NCI-H2171 treated with DMSO at 0.1 percent for 48 hours (cell line): ENCODE data around the gene CD79B.
A peak's percentile ranks its signal among the peaks of the same experiment; 100 is the strongest.
"Not testable (repeated sequence)": the region's sequence is repeated elsewhere in the genome, so short reads cannot be mapped to it uniquely, and the experiment has no call there.

Experiments
- DNase-seq: peaks from one replicate; lab custom pipeline; 2025; lab: John Stamatoyannopoulos, UW

The CD79B gene

DNA sequence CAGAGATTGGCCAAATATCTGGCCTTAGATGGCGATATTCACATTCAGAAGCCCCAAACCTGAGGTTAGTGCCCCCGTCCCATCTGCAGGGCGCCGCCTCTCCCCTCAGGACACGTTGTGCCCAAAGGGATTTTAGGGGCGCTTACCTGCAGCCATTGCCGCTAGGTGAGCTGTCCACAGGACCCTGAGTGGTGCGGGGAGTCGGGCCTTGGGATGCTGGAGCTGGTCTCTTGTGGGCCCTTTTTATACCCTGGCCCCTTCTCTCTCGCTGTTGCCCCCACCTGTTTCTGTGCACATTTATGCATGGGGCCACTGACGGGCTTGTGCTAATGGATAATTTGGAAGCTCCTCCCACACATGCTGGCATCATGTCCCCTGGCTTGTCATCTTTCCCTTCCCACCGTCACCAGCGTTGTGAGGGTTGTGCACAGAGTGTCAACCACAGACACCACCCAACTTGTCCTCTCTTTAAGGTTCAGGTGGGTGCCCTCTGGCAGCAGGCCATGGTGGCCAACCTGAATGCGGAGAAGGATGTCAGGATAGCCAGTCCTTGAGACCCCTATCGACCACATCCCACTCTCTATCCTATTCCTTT lies 21.0 kb downstream of the CD79B start, which contains the start of gene CSHL1:
Gene CSHL1 (minus strand): TSS at position 218 of the 595 bp plus-strand sequence. CDS start 62 bp downstream, at position 156.
- no peak for DNase-seq

DNA sequence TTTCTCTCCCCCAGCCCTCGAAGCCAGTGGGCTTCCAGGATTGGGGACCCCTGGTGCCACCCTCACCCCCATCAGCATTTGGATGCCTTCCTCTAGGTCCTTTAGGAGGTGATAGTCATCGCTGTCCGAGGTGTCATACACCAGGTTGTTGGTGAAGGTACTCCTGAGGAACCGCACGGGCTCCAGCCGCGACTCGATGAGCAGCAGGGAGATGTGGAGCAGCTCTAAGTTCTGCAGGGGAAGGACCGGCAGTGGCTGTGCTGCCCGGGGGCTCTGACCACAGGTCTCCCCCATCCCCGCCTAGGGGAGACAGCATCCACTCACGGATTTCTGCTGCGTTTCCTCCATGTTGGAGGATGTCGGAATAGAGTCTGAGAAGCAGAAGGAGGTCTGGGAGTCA lies 22.0 kb downstream of the CD79B start:
- DNase-seq = no peak

GRCh38 chr17:63909586-63909985 lies 22.5 kb downstream of the CD79B start:
- not testable (repeated sequence) for DNase-seq

- not testable (repeated sequence) for DNase-seq
Measured at GRCh38 chr17:63907161-63907778, 24.9 kb downstream of the CD79B start.

DNA sequence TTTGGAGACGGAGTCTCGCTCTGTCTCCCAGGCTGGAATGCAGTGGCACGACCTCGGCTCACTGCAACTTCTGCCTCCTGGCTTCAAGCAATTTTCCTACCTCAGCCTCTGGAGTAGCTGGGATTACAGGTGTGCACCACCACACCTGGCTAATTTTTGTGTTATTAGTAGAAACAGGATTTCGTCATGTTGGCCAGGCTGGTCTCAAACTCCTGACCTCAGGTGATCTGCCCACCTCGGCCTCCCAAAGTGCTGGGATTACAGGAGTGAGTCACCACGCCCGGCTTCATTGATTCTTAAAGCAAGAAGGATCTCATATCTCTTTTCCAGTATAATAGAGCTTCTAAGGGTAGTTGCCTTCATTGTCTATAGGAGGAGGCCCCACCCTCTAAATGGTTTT lies 27.3 kb downstream of the CD79B start:
- not testable (repeated sequence) for DNase-seq

GRCh38 chr17:63903787-63904201 lies 28.3 kb downstream of the CD79B start:
- DNase-seq = peak; percentile 27

DNA sequence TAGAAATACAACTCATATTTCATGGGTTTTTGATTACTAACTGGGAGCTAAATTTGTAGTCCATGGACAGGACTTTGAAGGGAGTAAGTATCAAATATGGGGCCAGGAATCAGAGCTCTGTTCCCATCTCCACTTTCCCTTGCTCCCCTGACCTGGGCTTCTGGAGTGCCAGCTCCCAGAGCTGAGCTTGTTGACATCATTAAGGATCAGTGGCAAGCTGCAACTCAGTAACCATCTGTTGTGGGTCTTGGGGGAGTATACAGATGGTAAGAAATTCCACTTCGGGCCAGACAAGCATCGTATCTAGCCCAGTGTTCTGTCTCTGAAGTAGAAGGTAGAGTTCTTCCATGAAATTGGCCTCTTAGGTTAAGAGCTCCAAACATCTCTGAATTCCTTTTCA lies 30.2 kb downstream of the CD79B start:
- peak; percentile 85 for DNase-seq

DNA sequence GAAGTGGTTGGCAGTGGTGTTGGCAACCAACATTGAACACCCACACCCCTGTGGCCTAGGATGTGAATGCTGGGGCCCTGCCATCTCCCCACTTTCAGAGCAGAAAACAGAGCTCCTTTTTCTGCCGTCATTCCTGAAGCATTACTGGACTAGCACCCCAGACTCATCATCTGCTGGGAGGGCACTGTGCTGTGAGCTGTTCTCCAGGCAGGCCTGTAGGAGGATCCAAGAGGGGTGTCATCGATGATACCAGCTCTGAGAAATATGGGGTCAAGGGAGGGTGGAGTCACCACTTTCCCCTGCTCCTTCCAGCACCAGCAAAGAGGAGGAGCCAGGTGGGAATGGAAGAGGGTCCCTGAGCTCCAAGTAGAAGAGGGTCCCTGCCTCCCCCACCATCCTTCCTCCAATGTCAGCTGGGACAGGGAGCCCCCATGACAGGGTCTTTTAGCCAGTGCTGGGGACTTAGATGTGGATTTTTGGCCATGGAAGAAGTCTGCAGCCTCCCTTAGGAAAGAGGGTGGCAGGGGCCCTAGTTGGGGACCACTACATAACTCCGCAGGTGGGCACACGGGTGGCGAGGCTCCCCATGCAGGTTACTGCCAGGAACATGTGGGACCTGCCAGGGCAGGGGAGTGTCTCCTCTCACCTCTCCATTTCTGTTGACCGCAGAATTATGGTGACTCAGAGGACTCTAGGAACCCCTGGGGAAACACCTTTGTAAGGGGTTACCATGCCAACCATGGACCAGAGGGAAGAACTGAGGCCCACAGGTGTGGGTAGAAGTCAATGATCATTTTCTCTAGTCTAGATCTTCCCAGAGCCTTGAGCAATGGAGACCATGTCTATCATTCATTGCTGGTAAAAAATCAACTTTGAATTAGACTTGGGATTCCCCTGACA lies 33.0 kb downstream of the CD79B start:
- DNase-seq = not testable (repeated sequence)

GRCh38 chr17:63896524-63897354 lies 35.4 kb downstream of the CD79B start, which contains the start of gene CSH1:
TSS of gene CSH1 (minus strand) at chr17:63896574. CDS start at chr17:63896511, 63 bp downstream.
- DNase-seq = not testable (repeated sequence)

GRCh38 chr17:63894821-63895220 lies 37.3 kb downstream of the CD79B start:
- DNase-seq = not testable (repeated sequence)

- DNase-seq = not testable (repeated sequence)
Measured at GRCh38 chr17:63894021-63894420, 38.1 kb downstream of the CD79B start.

- not testable (repeated sequence) for DNase-seq
Measured at GRCh38 chr17:63892316-63893037, 39.7 kb downstream of the CD79B start.

DNA sequence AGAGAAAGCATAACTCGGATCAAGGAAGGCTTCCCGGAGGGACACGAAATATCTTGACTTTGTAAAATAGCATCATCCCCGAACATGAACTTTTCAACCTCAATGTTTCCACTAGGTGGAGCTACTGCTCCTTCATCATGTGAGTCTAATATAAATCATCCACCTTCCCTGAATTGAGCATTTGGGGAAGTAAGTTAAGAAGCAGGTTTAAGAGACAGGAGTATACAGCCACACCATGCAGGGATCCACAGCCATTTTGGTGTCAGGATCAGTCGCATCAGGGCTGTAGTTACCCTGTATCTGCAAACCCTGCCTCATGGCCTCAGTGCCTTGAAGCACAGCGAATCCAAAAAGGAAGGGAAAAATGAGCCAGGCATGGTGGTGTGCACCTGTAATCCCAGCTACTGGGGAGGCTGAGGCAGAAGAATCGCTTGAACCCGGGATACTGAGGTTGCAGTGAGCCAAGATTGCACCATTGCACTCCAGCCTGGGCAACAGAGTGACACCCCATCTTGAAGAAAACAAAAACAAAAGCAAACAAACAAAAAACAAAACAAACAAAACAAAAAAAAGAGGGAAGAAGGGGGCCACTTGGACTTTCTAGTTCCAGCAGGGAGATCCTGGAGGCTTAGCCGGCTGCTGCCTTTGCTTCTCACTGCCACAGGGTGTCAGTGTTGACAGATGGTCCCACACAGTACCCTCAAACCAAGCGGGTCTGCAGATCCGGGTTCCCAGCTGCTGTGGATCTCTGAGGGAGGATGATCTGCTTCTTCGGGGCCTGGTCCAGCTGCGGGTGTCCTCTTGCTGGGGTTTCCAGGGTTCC lies 42.9 kb downstream of the CD79B start:
- peak; percentile 56 for DNase-seq

DNA sequence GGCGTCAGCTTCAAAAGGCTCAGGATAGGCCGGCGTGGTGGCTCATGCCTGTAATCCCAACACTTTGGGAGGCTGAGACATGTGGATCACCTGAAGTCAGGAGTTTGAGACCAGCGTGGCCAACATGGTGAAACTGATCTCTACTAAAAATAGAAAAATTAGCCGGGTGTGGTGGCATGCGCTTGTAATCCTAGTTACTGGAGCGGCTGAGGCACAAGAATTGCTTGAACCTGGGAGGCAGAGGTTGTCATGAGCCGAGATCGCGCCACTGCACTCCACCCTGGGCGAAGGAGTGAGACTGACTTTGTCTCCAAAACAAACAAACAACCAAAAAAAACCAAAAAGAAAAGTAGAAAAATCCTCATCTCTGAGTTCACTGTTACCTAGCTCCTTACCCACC lies 47.0 kb downstream of the CD79B start:
- DNase-seq = not testable (repeated sequence)

DNA sequence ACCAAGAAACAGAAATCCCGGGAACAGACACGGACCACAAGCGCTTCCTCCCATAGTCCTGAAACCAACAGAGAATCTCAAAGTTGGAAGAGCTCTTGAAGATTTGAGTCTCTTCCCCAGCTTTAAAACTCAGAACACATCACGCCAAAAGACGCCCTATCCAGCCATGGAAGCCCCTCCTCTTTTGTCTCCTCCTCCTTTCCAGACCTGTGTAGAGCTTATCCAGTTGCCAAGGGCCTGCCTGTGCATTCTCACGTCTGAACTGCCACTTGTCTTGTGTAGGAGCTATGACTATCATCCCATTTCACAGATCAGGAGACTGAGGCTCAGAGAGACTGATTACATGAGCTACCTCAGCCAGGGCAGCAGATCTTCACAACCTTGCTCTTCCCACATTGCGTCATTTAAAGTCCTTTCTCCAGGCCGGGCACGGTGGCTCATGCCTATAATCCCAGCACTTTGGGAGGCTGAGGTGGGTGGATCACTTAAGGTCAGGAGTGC lies 49.5 kb downstream of the CD79B start:
- DNase-seq = not testable (repeated sequence)

DNA sequence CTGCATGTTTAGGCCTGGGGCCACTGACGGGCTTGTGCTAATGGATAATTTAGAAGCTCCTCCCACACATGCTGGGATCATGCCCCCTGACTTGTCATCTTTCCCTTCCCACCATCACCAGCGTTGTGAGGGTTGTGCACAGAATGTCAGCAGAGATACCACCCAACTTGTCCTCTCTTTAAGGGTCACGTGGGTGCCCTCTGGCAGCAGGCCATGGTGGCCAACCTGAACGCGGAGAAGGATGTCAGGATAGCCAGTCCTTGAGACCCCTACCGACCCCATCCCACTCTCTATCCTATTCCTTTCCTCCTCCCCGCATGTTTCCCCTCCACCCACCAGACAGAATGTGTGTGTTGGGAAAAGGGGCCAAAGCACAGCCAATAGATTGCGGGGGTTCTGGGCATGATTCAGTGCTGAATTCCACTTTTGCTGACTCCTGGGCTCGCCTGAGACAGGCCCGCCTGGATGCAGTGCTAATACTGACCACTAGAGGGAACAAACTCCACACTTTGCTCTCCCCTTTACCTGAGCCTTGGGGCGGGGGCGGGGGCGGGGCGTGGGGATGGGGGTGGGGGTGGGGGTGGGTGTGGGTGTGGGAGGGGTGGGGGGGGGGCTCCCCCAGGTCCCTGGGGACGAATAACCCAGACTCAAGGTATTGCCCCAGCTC lies 50.1 kb downstream of the CD79B start, which contains the start of gene GH2:
Gene GH2 (minus strand): TSS at position 10 of the 667 bp plus-strand sequence. CDS start 143 bp downstream, outside the sequence.
- DNase-seq = peak; percentile 46

DNA sequence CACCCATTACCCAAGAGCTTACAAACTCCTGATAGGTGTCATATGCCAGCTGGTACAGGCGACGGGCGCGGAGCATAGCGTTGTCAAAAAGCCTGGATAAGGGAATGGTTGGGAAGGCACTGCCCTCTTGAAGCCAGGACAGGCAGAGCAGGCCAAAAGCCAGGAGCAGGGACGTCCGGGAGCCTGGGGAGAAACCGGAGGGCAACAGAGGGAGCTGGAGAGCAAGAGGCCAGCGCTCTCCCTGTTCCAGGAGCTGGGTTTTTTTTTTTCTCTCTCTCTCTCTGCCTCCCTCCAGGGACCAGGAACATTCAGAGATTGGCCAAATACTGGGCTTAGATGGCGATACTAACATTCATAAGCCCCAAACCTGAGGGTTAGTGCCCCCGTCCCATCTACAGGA lies 50.8 kb downstream of the CD79B start:
- DNase-seq = not testable (repeated sequence)

GRCh38 chr17:63880706-63881105 lies 51.4 kb downstream of the CD79B start:
- DNase-seq = no peak
